Peyer's patch (tissue), 4 donors: ENCODE measurements around the gene OCIAD2. TPM values are rescaled to one million over a fixed set of nuclear protein-coding genes. Genes with fewer than 3 reads are reported as not detected.

Experiments
- DNase-seq, 3 donors: peaks; one replicate each; pipeline ENCODE4 v3.0.0-alpha.2; 2017 to 2019
- H3K27ac ChIP-seq, 4 donors: fragments of 200-600 bp; sonication (generic); one replicate each; pipeline ENCODE4 v1.5.1; 2016 to 2019
- H3K27me3 ChIP-seq, 2 donors: fragments of 200-600 bp; sonication (generic); one replicate each; pipeline ENCODE4 v1.5.1; 2019
- H3K36me3 ChIP-seq, 3 donors: fragments of 200-600 bp; sonication (generic); one replicate each; pipeline ENCODE4 v1.5.1; 2016 to 2019
- H3K4me1 ChIP-seq, 4 donors: fragments of 200-600 bp; sonication (generic); one replicate each; pipeline ENCODE4 v1.5.1; 2016 to 2019
- H3K4me3 ChIP-seq, 4 donors: fragments of 200-600 bp; sonication (generic); 1 replicate in 3 of 4; 2 replicates in 1 of 4; pipeline ENCODE4 v1.5.1; 2016 to 2019; ENCODE audit warnings: mild to moderate bottlenecking in 1 of 4
- H3K9me3 ChIP-seq, 4 donors: fragments of 200-600 bp; sonication (generic); one replicate each; pipeline ENCODE4 v1.5.1; 2016 to 2019; ENCODE audit warnings: mild to moderate bottlenecking in 1 of 4
- CTCF ChIP-seq, 6 experiments: fragments of 450-650 bp in 4 of 6; fragments of 200-600 bp in 2 of 6; sonication (generic) in 1 of 6; IDR thresholded peaks; one replicate each; pipeline ENCODE4 v1.5.1; 2017 to 2019; ENCODE audit warnings: antibody characterized with exemption in 6 of 6, mild to moderate bottlenecking in 3 of 6, moderate library complexity in 1 of 6
- POLR2A ChIP-seq, 2 donors: fragments of 450-650 bp; IDR thresholded peaks; one replicate each; pipeline ENCODE4 v1.5.1; 2017; ENCODE audit warnings: antibody characterized with exemption in 2 of 2, mild to moderate bottlenecking in 2 of 2, moderate library complexity in 2 of 2
- total RNA-seq, 4 donors: library from RNA; depleted of rRNA; stranded (reverse); fragments of >200 nt; gene quantifications; one replicate each; pipeline ENCODE4 v1.1.0, GENCODE V29; 2016

The OCIAD2 gene
- total RNA-seq, 4 donors from 2014 or later, result 53.4 to 107 (median 65.7) TPM

GRCh38 chr4:48913346-48913745 lies 6.8 kb upstream of the OCIAD2 start:
- Histone ChIP-seq H3K4me3 (no peak overlapping the region), H3K9me3 (no peaks in the 10 kb centered on the region), H3K27ac (no peak overlapping the region), H3K27me3 (no peaks in the 10 kb centered on the region), H3K36me3 (no peaks in the 10 kb centered on the region), H3K4me1 (no peaks in the 10 kb centered on the region)
- DNase-seq, result no peak
- TF ChIP-seq POLR2A (IDR thresholded peaks at IDR 0.05), result no peak
- no peak for TF ChIP-seq CTCF (IDR thresholded peaks at IDR 0.05)

- H3K4me1 ChIP-seq, result no peaks in the 10 kb centered on the region
- no peak overlapping the region for H3K27ac ChIP-seq
- H3K36me3 ChIP-seq, result no peaks in the 10 kb centered on the region
- H3K9me3 ChIP-seq, result no peaks in the 10 kb centered on the region
- TF ChIP-seq CTCF (IDR thresholded peaks at IDR 0.05), result no peak
- no peak for TF ChIP-seq POLR2A (IDR thresholded peaks at IDR 0.05)
- H3K27me3 ChIP-seq, result no peaks in the 10 kb centered on the region
- no peak overlapping the region for H3K4me3 ChIP-seq
- no peak for DNase-seq
Observed at GRCh38 chr4:48912349-48912748, 5.8 kb upstream of the OCIAD2 start.

GRCh38 chr4:48910511-48910910 lies 3.9 kb upstream of the OCIAD2 start:
- Histone ChIP-seq H3K27ac (no peak overlapping the region), H3K27me3 (no peaks in the 10 kb centered on the region), H3K36me3 (no peaks in the 10 kb centered on the region), H3K9me3 (no peaks in the 10 kb centered on the region), H3K4me1 (peaks cover 0 to 7% (median 0%) of the 10 kb centered on the region in 4 donors), H3K4me3 (no peak overlapping the region)
- no peak for TF ChIP-seq CTCF (IDR thresholded peaks at IDR 0.05)
- no peak for TF ChIP-seq POLR2A (IDR thresholded peaks at IDR 0.05)
- no peak for DNase-seq

GRCh38 chr4:48909697-48910096 lies 3.1 kb upstream of the OCIAD2 start:
- no peak for TF ChIP-seq CTCF (IDR thresholded peaks at IDR 0.05)
- no peak for TF ChIP-seq POLR2A (IDR thresholded peaks at IDR 0.05)
- Histone ChIP-seq H3K36me3 (no peaks in the 10 kb centered on the region), H3K9me3 (no peaks in the 10 kb centered on the region), H3K27ac (no peak overlapping the region), H3K4me3 (no peak overlapping the region), H3K27me3 (no peaks in the 10 kb centered on the region), H3K4me1 (peaks cover 0 to 15% (median 2%) of the 10 kb centered on the region in 4 donors)
- DNase-seq, result peak in 1 of 3 donors; percentile 60

- TF ChIP-seq CTCF (IDR thresholded peaks at IDR 0.05) (no peak), POLR2A (IDR thresholded peaks at IDR 0.05) (no peak)
- Histone ChIP-seq H3K4me3 (no peak overlapping the region), H3K27ac (no peak overlapping the region), H3K27me3 (no peaks in the 10 kb centered on the region), H3K4me1 (peaks cover 0 to 16% (median 2%) of the 10 kb centered on the region in 4 donors), H3K9me3 (no peaks in the 10 kb centered on the region), H3K36me3 (peaks cover 0 to 8% (median 0%) of the 10 kb centered on the region in 3 donors)
- no peak for DNase-seq
Observed at GRCh38 chr4:48908687-48909086, 2.1 kb upstream of the OCIAD2 start.
